ENCODE data around the gene C3orf20.

- no peak for TF ChIP-seq CTCF (IDR thresholded peaks at IDR 0.05; ENCODE audit: low read length)
- TF ChIP-seq EZH2 (IDR thresholded peaks at IDR 0.05; ENCODE audit: borderline replicate concordance, low read length) = no peak
Measured at GRCh38 chr3:14789221-14789620, 114.3 kb downstream of the C3orf20 start.

All from OCI-LY1 (cell line).